ENCODE data around the gene CLMP.
A peak's percentile ranks its signal among the peaks of the same experiment; 100 is the strongest.

Gene CLMP

GRCh38 chr11:123173040-123173855 is 21.8 kb downstream of the CLMP start:
- TF ChIP-seq CTCF (IDR thresholded peaks at IDR 0.05; ENCODE audit: low read length, missing control alignments), result no peak
- no peak overlapping the region for H3K4me3 ChIP-seq (replicated peaks; ENCODE audit: low read depth, low read length)
- DNase-seq (ENCODE audit: low read depth), result peak; percentile 92

- no peak for TF ChIP-seq CTCF (IDR thresholded peaks at IDR 0.05; ENCODE audit: low read length, missing control alignments)
- no peak overlapping the region for H3K4me3 ChIP-seq (replicated peaks; ENCODE audit: low read depth, low read length)
- DNase-seq (ENCODE audit: low read depth), result no peak
Measured at GRCh38 chr11:123170929-123171328, 24.1 kb downstream of the CLMP start.

GRCh38 chr11:123169821-123170220 is 25.2 kb downstream of the CLMP start:
- H3K4me3 ChIP-seq (replicated peaks; ENCODE audit: low read depth, low read length), result no peak overlapping the region
- no peak for DNase-seq (ENCODE audit: low read depth)
- no peak for TF ChIP-seq CTCF (IDR thresholded peaks at IDR 0.05; ENCODE audit: low read length, missing control alignments)

- TF ChIP-seq CTCF (IDR thresholded peaks at IDR 0.05; ENCODE audit: low read length, missing control alignments), result no peak
- no peak for DNase-seq (ENCODE audit: low read depth)
Measured at GRCh38 chr11:123168955-123169484, 26.0 kb downstream of the CLMP start.

DNA sequence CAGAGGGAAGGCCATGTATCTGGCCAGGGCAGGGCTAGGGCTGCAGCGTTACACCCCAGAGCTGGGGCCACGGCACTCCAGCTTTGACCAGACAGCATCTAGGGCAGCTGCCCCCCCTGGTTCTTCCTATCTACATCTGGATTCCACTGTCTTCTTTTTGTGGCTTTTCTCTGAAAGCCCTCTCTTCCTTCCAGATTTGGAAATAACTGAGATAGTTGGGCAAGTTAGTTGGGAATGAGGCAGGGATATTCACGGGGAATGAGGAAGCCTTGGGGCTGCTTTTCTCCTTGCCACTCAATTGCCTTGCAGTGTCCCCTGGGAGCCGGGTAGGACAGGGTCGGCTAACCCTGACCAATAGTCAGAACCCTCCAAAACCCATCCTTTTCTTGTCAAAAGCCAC is 26.8 kb downstream of the CLMP start:
- no peak for DNase-seq (ENCODE audit: low read depth)
- no peak overlapping the region for H3K4me3 ChIP-seq (replicated peaks; ENCODE audit: low read depth, low read length)
- no peak for TF ChIP-seq CTCF (IDR thresholded peaks at IDR 0.05; ENCODE audit: low read length, missing control alignments)

More at GRCh38 chr11:123168955-123169484, 26.0 kb downstream of the CLMP start:
- H3K4me3 ChIP-seq (replicated peaks; ENCODE audit: low read depth, low read length), result no peak overlapping the region

DNA sequence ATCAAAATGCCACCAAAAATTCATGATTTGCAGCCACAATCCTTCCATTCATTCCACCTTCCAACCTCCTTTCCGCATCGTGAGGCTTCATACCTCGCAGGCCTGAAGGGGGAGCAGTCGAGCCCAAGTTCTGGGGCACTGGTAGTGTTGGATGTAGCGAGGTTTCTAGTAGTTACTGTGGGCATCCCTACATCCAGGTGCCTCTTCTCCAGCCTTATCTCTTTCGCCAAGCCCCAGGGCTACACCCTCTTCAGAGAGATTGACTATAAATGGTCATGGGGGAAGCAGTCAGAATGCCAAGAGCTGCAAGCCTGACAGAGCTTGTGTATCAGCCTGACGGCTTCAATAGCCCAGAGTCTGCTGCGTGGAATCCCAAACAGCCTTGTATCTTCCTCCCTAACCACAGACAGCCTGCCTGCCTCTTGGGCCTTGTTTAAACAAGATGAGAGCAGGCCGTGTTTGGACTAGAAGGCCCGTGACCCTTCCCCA is 28.9 kb downstream of the CLMP start:
- peak; percentile 83 for TF ChIP-seq CTCF (IDR thresholded peaks at IDR 0.05; ENCODE audit: low read length, missing control alignments)
- DNase-seq (ENCODE audit: low read depth), result peak; percentile 87
- no peak overlapping the region for H3K4me3 ChIP-seq (replicated peaks; ENCODE audit: low read depth, low read length)

Data from fibroblast of pulmonary artery (primary cell).